HG02852 (cell line): ENCODE data around the gene FGF13.

Experiments
- ATAC-seq: cut with Tn5 transposase; IDR thresholded peaks from one replicate; pipeline ENCODE4 v1.9.1; 2021; ENCODE audit warnings: mild to moderate bottlenecking, moderate library complexity; ENCODE audit not compliant: unreplicated experiment

FGF13 gene

DNA sequence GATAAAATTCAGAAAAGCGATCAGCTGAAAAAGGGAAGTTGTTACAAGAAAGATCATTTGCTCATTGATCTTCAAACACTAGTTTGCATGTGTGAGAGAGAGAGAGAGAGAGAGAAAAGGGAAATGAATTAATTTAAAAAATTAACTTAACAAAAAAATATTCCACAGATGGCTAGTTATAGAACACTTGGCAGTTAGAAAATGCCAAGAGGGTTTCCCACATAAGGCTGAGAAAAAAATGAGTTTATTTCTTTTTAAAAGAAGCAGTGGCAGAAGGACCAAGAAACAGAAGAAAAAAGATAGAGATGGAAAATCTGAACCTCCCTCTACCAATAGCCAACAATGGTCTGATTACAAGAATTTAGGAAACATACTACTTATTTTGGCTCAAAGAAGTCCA lies 47.1 kb downstream of the FGF13 start:
- ATAC-seq = no peak

DNA sequence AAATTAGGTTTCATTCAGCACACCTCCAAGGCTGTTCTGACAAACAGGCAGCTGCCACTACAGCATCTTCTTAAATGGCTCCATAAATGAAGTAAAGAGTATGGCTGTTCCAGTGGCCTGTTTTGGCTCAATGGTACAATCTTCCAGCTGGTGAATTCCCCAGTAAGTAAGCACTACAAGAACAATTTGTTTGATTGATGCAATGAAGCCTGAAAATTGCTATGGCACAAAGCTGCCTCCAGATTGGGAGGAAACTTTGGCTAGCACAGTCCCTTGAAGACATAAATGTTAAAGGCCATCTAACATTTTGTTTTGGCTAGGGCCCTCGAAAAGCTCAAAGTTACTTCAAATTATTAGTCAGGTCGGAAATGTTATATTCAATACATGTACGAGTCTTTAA lies 47.5 kb downstream of the FGF13 start:
- ATAC-seq = no peak

DNA sequence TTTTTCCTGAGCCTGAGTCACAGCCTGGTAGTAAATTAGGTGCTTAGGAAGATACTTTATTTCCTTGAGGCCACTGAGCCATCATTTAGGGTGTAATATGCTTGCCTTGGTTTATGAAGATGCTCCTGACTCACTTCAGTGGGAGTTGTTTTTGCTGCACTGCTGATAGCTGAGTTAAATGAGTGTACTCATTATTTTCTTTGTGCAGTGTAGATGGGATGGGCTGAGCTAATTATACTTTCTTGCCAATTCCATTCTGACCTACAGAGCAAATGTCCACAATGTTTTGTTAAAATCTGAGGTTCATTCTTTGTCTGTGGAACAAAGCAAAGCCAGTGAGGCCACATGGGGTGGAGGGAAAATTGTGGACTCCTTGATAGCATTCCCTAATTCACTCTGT lies 60.0 kb downstream of the FGF13 start:
- ATAC-seq = no peak

DNA sequence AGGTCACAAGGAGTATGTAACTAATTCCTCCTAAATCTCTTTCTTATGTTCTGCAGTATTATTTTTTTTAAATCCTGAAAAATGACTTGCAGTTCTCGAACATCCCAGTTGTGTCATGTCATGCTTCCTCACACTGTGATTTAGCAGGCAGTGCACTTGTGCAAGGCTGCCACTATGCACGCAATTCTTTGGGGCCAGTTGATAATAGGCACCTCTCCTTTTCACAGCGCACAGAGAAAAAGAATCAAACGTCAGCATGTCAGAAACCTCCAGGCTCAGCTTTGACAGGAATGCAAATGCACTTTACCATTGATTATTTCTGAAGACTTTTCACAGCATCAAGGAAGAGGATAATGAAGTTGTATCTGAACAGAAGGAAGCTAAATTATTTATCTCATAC lies 62.9 kb downstream of the FGF13 start:
- no peak for ATAC-seq

DNA sequence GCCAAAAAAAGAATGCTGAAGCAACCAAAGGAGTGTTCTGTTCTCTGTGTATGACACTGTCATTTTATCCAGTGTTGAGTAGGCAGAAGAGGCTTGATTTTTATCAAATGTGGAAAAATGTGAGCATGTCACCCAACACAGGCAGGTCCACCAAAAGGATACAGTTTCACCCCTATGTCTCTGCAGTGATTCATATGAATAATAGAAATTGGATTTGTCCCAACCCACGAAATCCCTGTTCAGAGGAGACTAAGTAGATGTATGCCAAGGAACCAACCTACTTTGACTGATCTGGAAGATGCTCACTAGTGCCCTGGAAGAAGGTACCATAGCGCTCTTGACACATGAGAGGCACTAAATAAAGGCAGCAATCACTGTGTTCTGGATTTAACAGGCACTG lies 72.5 kb downstream of the FGF13 start:
- ATAC-seq = no peak
